ENCODE data around the gene TXNDC5. TPM values are rescaled to one million over a fixed set of nuclear protein-coding genes. Genes with fewer than 3 reads are reported as not detected.

TXNDC5 gene
- total RNA-seq, 6 experiments from 2014 or later = 226 to 280 (median 258) TPM

- no peak overlapping the region for H3K4me3 Mint-ChIP-seq
- peaks cover 18% of the 10 kb centered on the region for H3K4me1 Mint-ChIP-seq (ENCODE audit: low read depth)
- no peaks in the 10 kb centered on the region; the same call in 1 of the 2 replicates for H3K27me3 Mint-ChIP-seq (ENCODE audit: insufficient read depth)
- no peaks in the 10 kb centered on the region for H3K9me3 Mint-ChIP-seq
- H3K36me3 Mint-ChIP-seq (ENCODE audit: low read depth) = no peaks in the 10 kb centered on the region
- H3K27ac Mint-ChIP-seq = no peak overlapping the region
- DNase-seq = no peak
- TF ChIP-seq CTCF (IDR thresholded peaks at IDR 0.05) = no peak
These were observed 312 bp downstream of the TXNDC5 start for GRCh38 chr6:7910298-7910653.

- TF ChIP-seq CTCF (IDR thresholded peaks at IDR 0.05) = no peak
- Mint-ChIP-seq H3K27me3 (ENCODE audit: insufficient read depth) (no peaks in the 10 kb centered on the region; the same call in 1 of the 2 replicates), H3K27ac (peak overlapping the region; percentile 82), H3K36me3 (ENCODE audit: low read depth) (no peaks in the 10 kb centered on the region; the same call in 1 of the 2 replicates), H3K4me1 (ENCODE audit: low read depth) (peaks cover 18% of the 10 kb centered on the region), H3K9me3 (no peaks in the 10 kb centered on the region), H3K4me3 (peak overlapping the region; percentile 96)
- DNase-seq = peak; percentile 4
These were observed 988 bp downstream of the TXNDC5 start for GRCh38 chr6:7909323-7910276.

GRCh38 chr6:7907159-7907558 is 3.4 kb downstream of the TXNDC5 start:
- Mint-ChIP-seq H3K4me3 (no peak overlapping the region), H3K27me3 (ENCODE audit: insufficient read depth) (no peaks in the 10 kb centered on the region; the same call in 1 of the 2 replicates), H3K27ac (no peak overlapping the region), H3K4me1 (ENCODE audit: low read depth) (peaks cover 18% of the 10 kb centered on the region), H3K9me3 (no peaks in the 10 kb centered on the region), H3K36me3 (ENCODE audit: low read depth) (no peaks in the 10 kb centered on the region; the same call in none of the 2 replicates)
- TF ChIP-seq CTCF (IDR thresholded peaks at IDR 0.05) = no peak
- no peak for DNase-seq

- H3K27me3 Mint-ChIP-seq (ENCODE audit: insufficient read depth) = no peaks in the 10 kb centered on the region; the same call in 1 of the 2 replicates
- no peaks in the 10 kb centered on the region for H3K9me3 Mint-ChIP-seq
- no peak overlapping the region for H3K27ac Mint-ChIP-seq
- H3K4me3 Mint-ChIP-seq = no peak overlapping the region
- no peak for TF ChIP-seq CTCF (IDR thresholded peaks at IDR 0.05)
- peaks cover 18% of the 10 kb centered on the region for H3K4me1 Mint-ChIP-seq (ENCODE audit: low read depth)
- no peaks in the 10 kb centered on the region; the same call in none of the 2 replicates for H3K36me3 Mint-ChIP-seq (ENCODE audit: low read depth)
- no peak for DNase-seq
These were observed 3.8 kb downstream of the TXNDC5 start for GRCh38 chr6:7906741-7907140.

- TF ChIP-seq CTCF (IDR thresholded peaks at IDR 0.05) = no peak
- DNase-seq = no peak
- Mint-ChIP-seq H3K4me3 (no peak overlapping the region), H3K9me3 (no peaks in the 10 kb centered on the region), H3K36me3 (ENCODE audit: low read depth) (no peaks in the 10 kb centered on the region; the same call in none of the 2 replicates), H3K27me3 (ENCODE audit: insufficient read depth) (no peaks in the 10 kb centered on the region), H3K27ac (no peak overlapping the region), H3K4me1 (ENCODE audit: low read depth) (peaks cover 18% of the 10 kb centered on the region)
These were observed 5.2 kb downstream of the TXNDC5 start for GRCh38 chr6:7905416-7905815.

Measured in HFFc6 (cell line).